SK-N-SH treated with all-trans-retinoic acid at 6 μM for 48 hours (cell line): ENCODE measurements around the gene CLNK.

ENCODE experiments used
- ATAC-seq: fragments of 200-7000 bp; cut with Tn5 transposase; 3 replicates; pipeline ENCODE4 v1.9.1; 2020; ENCODE audit warnings: mild to moderate bottlenecking, moderate library complexity
- ARNTL ChIP-seq: fragments of 450-650 bp; formaldehyde crosslinking; IDR thresholded peaks from 2 replicates; pipeline ENCODE4 v1.5.0; 2020; ENCODE audit warnings: low read depth, mild to moderate bottlenecking, moderate library complexity, borderline replicate concordance
- BACH2 ChIP-seq: fragments of 250-450 bp; sonication (Bioruptor Pico); IDR thresholded peaks from 2 replicates; pipeline ENCODE4 v1.9.0; 2021; ENCODE audit warnings: mild to moderate bottlenecking, borderline replicate concordance
- CSDC2 ChIP-seq: fragments of 250-450 bp; sonication (Bioruptor Pico); IDR thresholded peaks from 2 replicates; pipeline ENCODE4 v1.5.0; 2020; ENCODE audit warnings: mild to moderate bottlenecking, moderate library complexity
- ESRRG ChIP-seq: fragments of 250-450 bp; sonication (Bioruptor Pico); IDR thresholded peaks from 2 replicates; pipeline ENCODE4 v1.6.1; 2021; ENCODE audit warnings: mild to moderate bottlenecking
- GLIS3 ChIP-seq: fragments of 250-450 bp; sonication (Bioruptor Pico); IDR thresholded peaks from 2 replicates; pipeline ENCODE4 v1.5.0; 2020; ENCODE audit warnings: mild to moderate bottlenecking, moderate library complexity
- ISL1 ChIP-seq: fragments of 250-450 bp; sonication (Bioruptor Pico); IDR thresholded peaks from 2 replicates; pipeline ENCODE4 v2.1.2; 2022; ENCODE audit warnings: mild to moderate bottlenecking, moderate library complexity
- OSR1 ChIP-seq: fragments of 250-450 bp; sonication (Bioruptor Pico); IDR thresholded peaks from 2 replicates; pipeline ENCODE4 v1.8.0; 2022; ENCODE audit warnings: moderate library complexity, mild to moderate bottlenecking, inconsistent platforms
- PPARA ChIP-seq: fragments of 250-450 bp; sonication (Bioruptor Pico); IDR thresholded peaks from 2 replicates; pipeline ENCODE4 v1.5.0; 2020; ENCODE audit warnings: mild to moderate bottlenecking, borderline replicate concordance
- RARB ChIP-seq: fragments of 250-450 bp; sonication (Bioruptor Pico); IDR thresholded peaks from 2 replicates; pipeline ENCODE4 v1.8.0; 2021; ENCODE audit warnings: mild to moderate bottlenecking, moderate library complexity
- TCF4 ChIP-seq: fragments of 250-450 bp; sonication (Bioruptor Pico); IDR thresholded peaks from 2 replicates; pipeline ENCODE4 v1.8.0; 2021; ENCODE audit warnings: mild to moderate bottlenecking, moderate library complexity, borderline replicate concordance
- TOX ChIP-seq: fragments of 250-450 bp; sonication (Bioruptor Pico); IDR thresholded peaks from 2 replicates; pipeline ENCODE4 v1.8.0; 2021; ENCODE audit warnings: mild to moderate bottlenecking, moderate library complexity, borderline replicate concordance
- ZC3H10 ChIP-seq: fragments of 250-450 bp; sonication (Bioruptor Pico); IDR thresholded peaks from 2 replicates; pipeline ENCODE4 v1.5.1; 2021; ENCODE audit warnings: mild to moderate bottlenecking, moderate library complexity
- ZFP3 ChIP-seq: fragments of 250-450 bp; sonication (Bioruptor Pico); IDR thresholded peaks from 2 replicates; pipeline ENCODE4 v1.5.0; 2020; ENCODE audit warnings: mild to moderate bottlenecking, moderate library complexity
- ZFP30 ChIP-seq: fragments of 450-650 bp; formaldehyde crosslinking; IDR thresholded peaks from 2 replicates; pipeline ENCODE4 v1.5.0; 2022; ENCODE audit warnings: mild to moderate bottlenecking, moderate library complexity
- ZNF565 ChIP-seq: fragments of 450-650 bp; formaldehyde crosslinking; conservative IDR thresholded peaks from 2 replicates; pipeline ENCODE4 v1.5.0; 2020; ENCODE audit warnings: low read depth, mild to moderate bottlenecking, moderate library complexity
- ZNF70 ChIP-seq: fragments of 450-650 bp; formaldehyde crosslinking; IDR thresholded peaks from 2 replicates; pipeline ENCODE4 v1.5.0; 2020; ENCODE audit warnings: mild to moderate bottlenecking, moderate library complexity
- ZNF8 ChIP-seq: fragments of 450-650 bp; formaldehyde crosslinking; IDR thresholded peaks from 2 replicates; pipeline ENCODE4 v1.5.0; 2020; ENCODE audit warnings: mild to moderate bottlenecking, moderate library complexity
- TF ChIP-seq, protein P1 (sequence below): fragments of 250-450 bp; sonication (Bioruptor Pico); IDR thresholded peaks from 2 replicates; pipeline ENCODE4 v1.8.0; 2020; ENCODE audit warnings: mild to moderate bottlenecking, moderate library complexity, borderline replicate concordance
- TF ChIP-seq, protein P2 (sequence below): fragments of 250-450 bp; sonication (Bioruptor Pico); IDR thresholded peaks from 2 replicates; pipeline ENCODE4 v1.8.0; 2021; ENCODE audit warnings: low read depth, mild to moderate bottlenecking, moderate library complexity, borderline replicate concordance
- TF ChIP-seq, protein P3 (sequence below): fragments of 250-450 bp; sonication (Bioruptor Pico); IDR thresholded peaks from 2 replicates; pipeline ENCODE4 v1.5.1; 2021; ENCODE audit warnings: mild to moderate bottlenecking, moderate library complexity
- TF ChIP-seq, protein P4 (sequence below): fragments of 250-450 bp; sonication (Bioruptor Pico); IDR thresholded peaks from 2 replicates; pipeline ENCODE4 v1.5.0; 2020; ENCODE audit warnings: mild to moderate bottlenecking, moderate library complexity
- TF ChIP-seq, protein P5 (sequence below): fragments of 250-450 bp; sonication (Bioruptor Pico); IDR thresholded peaks from 2 replicates; pipeline ENCODE4 v1.5.1; 2020; ENCODE audit warnings: low read depth, mild to moderate bottlenecking, moderate library complexity

CLNK gene

DNA sequence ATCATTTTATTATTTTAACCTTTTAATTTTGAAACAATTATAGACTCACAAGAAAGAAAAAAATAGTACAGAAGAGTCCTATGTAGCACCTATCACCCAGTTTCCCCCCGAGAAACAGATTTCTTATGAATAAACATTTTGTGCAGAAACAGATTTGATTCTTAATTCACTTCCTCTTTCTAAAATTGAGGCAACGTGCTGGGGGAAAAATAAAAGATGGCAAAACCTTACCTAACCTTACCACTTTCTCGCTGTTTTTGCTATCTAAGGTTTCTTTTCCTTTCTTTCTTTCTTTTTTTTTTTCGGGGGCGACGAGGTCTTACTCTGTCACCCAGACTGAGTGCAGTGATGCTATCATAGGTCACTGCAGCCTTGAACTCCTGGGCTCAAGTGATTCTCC lies 4.3 kb upstream of the CLNK start:
- no peak for ATAC-seq
- TF ChIP-seq, protein P1, sequence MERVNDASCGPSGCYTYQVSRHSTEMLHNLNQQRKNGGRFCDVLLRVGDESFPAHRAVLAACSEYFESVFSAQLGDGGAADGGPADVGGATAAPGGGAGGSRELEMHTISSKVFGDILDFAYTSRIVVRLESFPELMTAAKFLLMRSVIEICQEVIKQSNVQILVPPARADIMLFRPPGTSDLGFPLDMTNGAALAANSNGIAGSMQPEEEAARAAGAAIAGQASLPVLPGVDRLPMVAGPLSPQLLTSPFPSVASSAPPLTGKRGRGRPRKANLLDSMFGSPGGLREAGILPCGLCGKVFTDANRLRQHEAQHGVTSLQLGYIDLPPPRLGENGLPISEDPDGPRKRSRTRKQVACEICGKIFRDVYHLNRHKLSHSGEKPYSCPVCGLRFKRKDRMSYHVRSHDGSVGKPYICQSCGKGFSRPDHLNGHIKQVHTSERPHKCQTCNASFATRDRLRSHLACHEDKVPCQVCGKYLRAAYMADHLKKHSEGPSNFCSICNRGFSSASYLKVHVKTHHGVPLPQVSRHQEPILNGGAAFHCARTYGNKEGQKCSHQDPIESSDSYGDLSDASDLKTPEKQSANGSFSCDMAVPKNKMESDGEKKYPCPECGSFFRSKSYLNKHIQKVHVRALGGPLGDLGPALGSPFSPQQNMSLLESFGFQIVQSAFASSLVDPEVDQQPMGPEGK = no peak
- TF ChIP-seq ZNF8 (CRISPR knock-in tag) (no peak), ZNF565 (CRISPR knock-in tag) (no peak), ZFP3 (no peak), TOX (CRISPR knock-in tag) (no peak), ZC3H10 (CRISPR knock-in tag) (no peak), OSR1 (CRISPR knock-in tag) (no peak), GLIS3 (no peak), ZFP30 (CRISPR knock-in tag) (no peak), CSDC2 (CRISPR knock-in tag) (no peak), RARB (no peak), PPARA (CRISPR knock-in tag) (no peak)
- TF ChIP-seq, protein P2, sequence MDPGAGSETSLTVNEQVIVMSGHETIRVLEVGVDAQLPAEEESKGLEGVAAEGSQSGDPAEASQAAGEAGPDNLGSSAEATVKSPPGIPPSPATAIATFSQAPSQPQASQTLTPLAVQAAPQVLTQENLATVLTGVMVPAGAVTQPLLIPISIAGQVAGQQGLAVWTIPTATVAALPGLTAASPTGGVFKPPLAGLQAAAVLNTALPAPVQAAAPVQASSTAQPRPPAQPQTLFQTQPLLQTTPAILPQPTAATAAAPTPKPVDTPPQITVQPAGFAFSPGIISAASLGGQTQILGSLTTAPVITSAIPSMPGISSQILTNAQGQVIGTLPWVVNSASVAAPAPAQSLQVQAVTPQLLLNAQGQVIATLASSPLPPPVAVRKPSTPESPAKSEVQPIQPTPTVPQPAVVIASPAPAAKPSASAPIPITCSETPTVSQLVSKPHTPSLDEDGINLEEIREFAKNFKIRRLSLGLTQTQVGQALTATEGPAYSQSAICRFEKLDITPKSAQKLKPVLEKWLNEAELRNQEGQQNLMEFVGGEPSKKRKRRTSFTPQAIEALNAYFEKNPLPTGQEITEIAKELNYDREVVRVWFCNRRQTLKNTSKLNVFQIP (CRISPR knock-in tag) = no peak
- TF ChIP-seq, protein P3, sequence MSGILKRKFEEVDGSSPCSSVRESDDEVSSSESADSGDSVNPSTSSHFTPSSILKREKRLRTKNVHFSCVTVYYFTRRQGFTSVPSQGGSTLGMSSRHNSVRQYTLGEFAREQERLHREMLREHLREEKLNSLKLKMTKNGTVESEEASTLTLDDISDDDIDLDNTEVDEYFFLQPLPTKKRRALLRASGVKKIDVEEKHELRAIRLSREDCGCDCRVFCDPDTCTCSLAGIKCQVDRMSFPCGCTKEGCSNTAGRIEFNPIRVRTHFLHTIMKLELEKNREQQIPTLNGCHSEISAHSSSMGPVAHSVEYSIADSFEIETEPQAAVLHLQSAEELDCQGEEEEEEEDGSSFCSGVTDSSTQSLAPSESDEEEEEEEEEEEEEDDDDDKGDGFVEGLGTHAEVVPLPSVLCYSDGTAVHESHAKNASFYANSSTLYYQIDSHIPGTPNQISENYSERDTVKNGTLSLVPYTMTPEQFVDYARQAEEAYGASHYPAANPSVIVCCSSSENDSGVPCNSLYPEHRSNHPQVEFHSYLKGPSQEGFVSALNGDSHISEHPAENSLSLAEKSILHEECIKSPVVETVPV (CRISPR knock-in tag) = no peak
- TF ChIP-seq, protein P4, sequence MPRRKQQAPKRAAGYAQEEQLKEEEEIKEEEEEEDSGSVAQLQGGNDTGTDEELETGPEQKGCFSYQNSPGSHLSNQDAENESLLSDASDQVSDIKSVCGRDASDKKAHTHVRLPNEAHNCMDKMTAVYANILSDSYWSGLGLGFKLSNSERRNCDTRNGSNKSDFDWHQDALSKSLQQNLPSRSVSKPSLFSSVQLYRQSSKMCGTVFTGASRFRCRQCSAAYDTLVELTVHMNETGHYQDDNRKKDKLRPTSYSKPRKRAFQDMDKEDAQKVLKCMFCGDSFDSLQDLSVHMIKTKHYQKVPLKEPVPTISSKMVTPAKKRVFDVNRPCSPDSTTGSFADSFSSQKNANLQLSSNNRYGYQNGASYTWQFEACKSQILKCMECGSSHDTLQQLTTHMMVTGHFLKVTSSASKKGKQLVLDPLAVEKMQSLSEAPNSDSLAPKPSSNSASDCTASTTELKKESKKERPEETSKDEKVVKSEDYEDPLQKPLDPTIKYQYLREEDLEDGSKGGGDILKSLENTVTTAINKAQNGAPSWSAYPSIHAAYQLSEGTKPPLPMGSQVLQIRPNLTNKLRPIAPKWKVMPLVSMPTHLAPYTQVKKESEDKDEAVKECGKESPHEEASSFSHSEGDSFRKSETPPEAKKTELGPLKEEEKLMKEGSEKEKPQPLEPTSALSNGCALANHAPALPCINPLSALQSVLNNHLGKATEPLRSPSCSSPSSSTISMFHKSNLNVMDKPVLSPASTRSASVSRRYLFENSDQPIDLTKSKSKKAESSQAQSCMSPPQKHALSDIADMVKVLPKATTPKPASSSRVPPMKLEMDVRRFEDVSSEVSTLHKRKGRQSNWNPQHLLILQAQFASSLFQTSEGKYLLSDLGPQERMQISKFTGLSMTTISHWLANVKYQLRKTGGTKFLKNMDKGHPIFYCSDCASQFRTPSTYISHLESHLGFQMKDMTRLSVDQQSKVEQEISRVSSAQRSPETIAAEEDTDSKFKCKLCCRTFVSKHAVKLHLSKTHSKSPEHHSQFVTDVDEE (CRISPR knock-in tag) = no peak

DNA sequence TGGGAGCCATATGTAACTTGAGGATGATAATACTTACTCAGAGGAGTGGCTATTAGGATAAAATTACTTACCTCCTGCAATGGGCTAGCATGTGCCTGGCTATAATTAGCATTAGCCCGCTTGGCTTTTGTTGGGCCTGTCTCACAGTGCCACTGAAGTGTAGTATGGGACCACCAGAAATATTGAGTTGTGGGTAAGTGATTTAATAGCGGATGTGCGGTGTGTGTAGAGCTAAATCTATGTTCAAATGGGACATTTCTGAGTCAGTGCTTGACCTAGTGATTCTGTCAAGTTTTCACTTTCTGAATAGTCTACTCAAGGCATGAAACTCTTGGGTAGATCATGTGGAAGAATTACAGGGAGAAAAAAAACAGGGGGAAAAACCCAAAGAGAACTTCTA lies 3.5 kb upstream of the CLNK start:
- no peak for ATAC-seq
- TF ChIP-seq, protein P1 = no peak
- TF ChIP-seq ZFP3 = no peak
- TF ChIP-seq ZNF565 (CRISPR knock-in tag) = no peak
- no peak for TF ChIP-seq PPARA (CRISPR knock-in tag)
- TF ChIP-seq ZC3H10 (CRISPR knock-in tag) = no peak
- TF ChIP-seq ISL1 = no peak
- TF ChIP-seq, protein P5, sequence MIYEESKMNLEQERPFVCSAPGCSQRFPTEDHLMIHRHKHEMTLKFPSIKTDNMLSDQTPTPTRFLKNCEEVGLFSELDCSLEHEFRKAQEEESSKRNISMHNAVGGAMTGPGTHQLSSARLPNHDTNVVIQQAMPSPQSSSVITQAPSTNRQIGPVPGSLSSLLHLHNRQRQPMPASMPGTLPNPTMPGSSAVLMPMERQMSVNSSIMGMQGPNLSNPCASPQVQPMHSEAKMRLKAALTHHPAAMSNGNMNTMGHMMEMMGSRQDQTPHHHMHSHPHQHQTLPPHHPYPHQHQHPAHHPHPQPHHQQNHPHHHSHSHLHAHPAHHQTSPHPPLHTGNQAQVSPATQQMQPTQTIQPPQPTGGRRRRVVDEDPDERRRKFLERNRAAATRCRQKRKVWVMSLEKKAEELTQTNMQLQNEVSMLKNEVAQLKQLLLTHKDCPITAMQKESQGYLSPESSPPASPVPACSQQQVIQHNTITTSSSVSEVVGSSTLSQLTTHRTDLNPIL (CRISPR knock-in tag) = no peak
- no peak for TF ChIP-seq GLIS3
- TF ChIP-seq TCF4 (CRISPR knock-in tag) = no peak
- TF ChIP-seq OSR1 (CRISPR knock-in tag) = no peak
- TF ChIP-seq ZNF70 (CRISPR knock-in tag) = no peak
- TF ChIP-seq, protein P3 (CRISPR knock-in tag) = no peak
- TF ChIP-seq ESRRG (CRISPR knock-in tag) = no peak
- no peak for TF ChIP-seq ZFP30 (CRISPR knock-in tag)
- no peak for TF ChIP-seq ARNTL (CRISPR knock-in tag)
- no peak for TF ChIP-seq TOX (CRISPR knock-in tag)
- no peak for TF ChIP-seq ZNF8 (CRISPR knock-in tag)
- TF ChIP-seq BACH2 (CRISPR knock-in tag) = no peak
